ENCODE results near the gene SYNGR3. TPM values are rescaled to one million over a fixed set of nuclear protein-coding genes. Genes with fewer than 3 reads are reported as not detected.
A peak's percentile ranks its signal among the peaks of the same experiment; 100 is the strongest.

The SYNGR3 gene
- total and polyA plus RNA-seq, 2 donors (not counting 1 experiment from before 2014, with no cell fraction given): 1.8 TPM

- H3K9ac ChIP-seq (ENCODE audit: insufficient read depth, low read length): no peak overlapping the region
- H3K4me1 ChIP-seq (ENCODE audit: control insufficient read depth, extremely low read depth, insufficient read depth, low read length): peaks cover 18% of the 10 kb centered on the region
- TF ChIP-seq EZH2 (IDR thresholded peaks at IDR 0.05; ENCODE audit: low read length, missing control alignments): no peak
- TF ChIP-seq, protein P1, sequence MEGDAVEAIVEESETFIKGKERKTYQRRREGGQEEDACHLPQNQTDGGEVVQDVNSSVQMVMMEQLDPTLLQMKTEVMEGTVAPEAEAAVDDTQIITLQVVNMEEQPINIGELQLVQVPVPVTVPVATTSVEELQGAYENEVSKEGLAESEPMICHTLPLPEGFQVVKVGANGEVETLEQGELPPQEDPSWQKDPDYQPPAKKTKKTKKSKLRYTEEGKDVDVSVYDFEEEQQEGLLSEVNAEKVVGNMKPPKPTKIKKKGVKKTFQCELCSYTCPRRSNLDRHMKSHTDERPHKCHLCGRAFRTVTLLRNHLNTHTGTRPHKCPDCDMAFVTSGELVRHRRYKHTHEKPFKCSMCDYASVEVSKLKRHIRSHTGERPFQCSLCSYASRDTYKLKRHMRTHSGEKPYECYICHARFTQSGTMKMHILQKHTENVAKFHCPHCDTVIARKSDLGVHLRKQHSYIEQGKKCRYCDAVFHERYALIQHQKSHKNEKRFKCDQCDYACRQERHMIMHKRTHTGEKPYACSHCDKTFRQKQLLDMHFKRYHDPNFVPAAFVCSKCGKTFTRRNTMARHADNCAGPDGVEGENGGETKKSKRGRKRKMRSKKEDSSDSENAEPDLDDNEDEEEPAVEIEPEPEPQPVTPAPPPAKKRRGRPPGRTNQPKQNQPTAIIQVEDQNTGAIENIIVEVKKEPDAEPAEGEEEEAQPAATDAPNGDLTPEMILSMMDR (conservative IDR thresholded peaks at IDR 0.05 in 1 of 2, IDR thresholded peaks at IDR 0.05 in 1 of 2; ENCODE audit: low read depth in 1 of 2, low read length in 2 of 2): no peak
- H3K4me3 ChIP-seq (replicated peaks in 1 of 4; ENCODE audit: control extremely low read depth in 1 of 4, insufficient read depth in 1 of 4, low read depth in 3 of 4, low read length in 4 of 4): peak overlapping the region in 2 of 4 experiments; percentile 21 to 44
- peaks cover 4% of the 10 kb centered on the region for H3K79me2 ChIP-seq (ENCODE audit: control insufficient read depth, insufficient read depth, low read length)
- H3K9me3 ChIP-seq (ENCODE audit: control insufficient read depth, insufficient read depth, low read depth, low read length): no peaks in the 10 kb centered on the region
- H2AFZ ChIP-seq (ENCODE audit: low read length): peak overlapping the region; percentile 62
- peaks cover 8% of the 10 kb centered on the region for H3K27me3 ChIP-seq (ENCODE audit: control insufficient read depth, insufficient read depth, low read length)
- H3K4me2 ChIP-seq (ENCODE audit: extremely low read depth, insufficient read depth, low read length): peak overlapping the region; percentile 75
- no peaks in the 10 kb centered on the region for H3K36me3 ChIP-seq (ENCODE audit: control insufficient read depth, insufficient read depth, low read length)
- no peak overlapping the region for H3K27ac ChIP-seq (ENCODE audit: insufficient read depth, low read length)
- peak; percentile 55 to 68 for DNase-seq (ENCODE audit: low read depth in 2 of 2)
- no peaks in the 10 kb centered on the region for H4K20me1 ChIP-seq (ENCODE audit: control insufficient read depth, extremely low read depth, insufficient read depth, low read length)
These were observed 32.9 kb downstream of the SYNGR3 start for GRCh38 chr16:2022723-2023091.

- peak overlapping the region; percentile 91 for H2AFZ ChIP-seq (ENCODE audit: low read length)
- H3K36me3 ChIP-seq (ENCODE audit: control insufficient read depth, insufficient read depth, low read length): no peaks in the 10 kb centered on the region
- DNase-seq (ENCODE audit: low read depth in 2 of 2): peak; percentile 71 to 84
- no peaks in the 10 kb centered on the region for H3K9me3 ChIP-seq (ENCODE audit: control insufficient read depth, insufficient read depth, low read depth, low read length)
- H3K79me2 ChIP-seq (ENCODE audit: control insufficient read depth, insufficient read depth, low read length): peaks cover 4% of the 10 kb centered on the region
- peak overlapping the region; percentile 43 for H3K27ac ChIP-seq (ENCODE audit: insufficient read depth, low read length)
- H4K20me1 ChIP-seq (ENCODE audit: control insufficient read depth, extremely low read depth, insufficient read depth, low read length): no peaks in the 10 kb centered on the region
- H3K9ac ChIP-seq (ENCODE audit: insufficient read depth, low read length): peak overlapping the region; percentile 1
- peaks cover 23% of the 10 kb centered on the region for H3K4me1 ChIP-seq (ENCODE audit: control insufficient read depth, extremely low read depth, insufficient read depth, low read length)
- TF ChIP-seq, protein P1 (conservative IDR thresholded peaks at IDR 0.05 in 1 of 2, IDR thresholded peaks at IDR 0.05 in 1 of 2; ENCODE audit: low read depth in 1 of 2, low read length in 2 of 2): peak; percentile 84 to 86
- TF ChIP-seq EZH2 (IDR thresholded peaks at IDR 0.05; ENCODE audit: low read length, missing control alignments): no peak
- peak overlapping the region in 3 of 4 experiments; percentile 19 to 44 (median 21) for H3K4me3 ChIP-seq (replicated peaks in 1 of 4; ENCODE audit: control extremely low read depth in 1 of 4, insufficient read depth in 1 of 4, low read depth in 3 of 4, low read length in 4 of 4)
- H3K27me3 ChIP-seq (ENCODE audit: control insufficient read depth, insufficient read depth, low read length): peaks cover 8% of the 10 kb centered on the region
- peak overlapping the region; percentile 78 for H3K4me2 ChIP-seq (ENCODE audit: extremely low read depth, insufficient read depth, low read length)
These were observed 33.6 kb downstream of the SYNGR3 start for GRCh38 chr16:2023092-2024031.

GRCh38 chr16:2024032-2024420 is 34.3 kb downstream of the SYNGR3 start:
- TF ChIP-seq, protein P1 (conservative IDR thresholded peaks at IDR 0.05 in 1 of 2, IDR thresholded peaks at IDR 0.05 in 1 of 2; ENCODE audit: low read depth in 1 of 2, low read length in 2 of 2): no peak
- no peak for TF ChIP-seq EZH2 (IDR thresholded peaks at IDR 0.05; ENCODE audit: low read length, missing control alignments)
- H3K27ac ChIP-seq (ENCODE audit: insufficient read depth, low read length): no peak overlapping the region
- H3K4me2 ChIP-seq (ENCODE audit: extremely low read depth, insufficient read depth, low read length): no peak overlapping the region
- H2AFZ ChIP-seq (ENCODE audit: low read length): no peak overlapping the region
- H3K9ac ChIP-seq (ENCODE audit: insufficient read depth, low read length): no peak overlapping the region
- H3K4me3 ChIP-seq (replicated peaks in 1 of 4; ENCODE audit: control extremely low read depth in 1 of 4, insufficient read depth in 1 of 4, low read depth in 3 of 4, low read length in 4 of 4): no peak overlapping the region
- H3K36me3 ChIP-seq (ENCODE audit: control insufficient read depth, insufficient read depth, low read length): no peaks in the 10 kb centered on the region
- peaks cover 8% of the 10 kb centered on the region for H3K27me3 ChIP-seq (ENCODE audit: control insufficient read depth, insufficient read depth, low read length)
- H3K79me2 ChIP-seq (ENCODE audit: control insufficient read depth, insufficient read depth, low read length): peaks cover 4% of the 10 kb centered on the region
- H4K20me1 ChIP-seq (ENCODE audit: control insufficient read depth, extremely low read depth, insufficient read depth, low read length): no peaks in the 10 kb centered on the region
- H3K9me3 ChIP-seq (ENCODE audit: control insufficient read depth, insufficient read depth, low read depth, low read length): no peaks in the 10 kb centered on the region
- peaks cover 23% of the 10 kb centered on the region for H3K4me1 ChIP-seq (ENCODE audit: control insufficient read depth, extremely low read depth, insufficient read depth, low read length)
- no peak for DNase-seq (ENCODE audit: low read depth in 2 of 2)

All from fibroblast of lung (primary cell).